Natural killer cell (primary cell): Measurements from ENCODE around the gene THAP3. TPM values are rescaled to one million over a fixed set of nuclear protein-coding genes. Genes with fewer than 3 reads are reported as not detected.

Experiments
- ATAC-seq, 3 donors: fragments of 150-1000 bp in 2 of 3; fragments of 200-7000 bp in 1 of 3; cut with Tn5 transposase; 1 replicate in 1 of 3; 2 replicates in 2 of 3; pipeline ENCODE4 v1.10.0; 2021; ENCODE audit warnings: mild to moderate bottlenecking in 2 of 3, moderate library complexity in 2 of 3
- DNase-seq, 2 donors: peaks; one replicate each; pipeline versions ENCODE4 v3.0.0 to v3.0.0-alpha.2; 2013 to 2021; ENCODE audit warnings: mixed read lengths in 1 of 2
- H3K27ac ChIP-seq: one replicate; pipeline ENCODE4 v1.5.1; 2013; ENCODE audit warnings: mild to moderate bottlenecking, low read length
- H3K27me3 ChIP-seq: one replicate; pipeline ENCODE4 v1.6.1; 2013; ENCODE audit warnings: low read length; ENCODE audit not compliant: control insufficient read depth, insufficient read depth
- H3K36me3 ChIP-seq: one replicate; pipeline ENCODE4 v1.6.1; 2013; ENCODE audit warnings: low read length; ENCODE audit not compliant: control insufficient read depth, insufficient read depth
- H3K4me1 ChIP-seq: one replicate; pipeline ENCODE4 v1.6.1; 2013; ENCODE audit warnings: low read length; ENCODE audit not compliant: control insufficient read depth, insufficient read depth
- H3K4me3 ChIP-seq: one replicate; pipeline ENCODE4 v1.5.1; 2013; ENCODE audit warnings: low read length
- H3K9me3 ChIP-seq: one replicate; pipeline ENCODE4 v1.6.1; 2013; ENCODE audit warnings: low read length; ENCODE audit not compliant: control insufficient read depth, insufficient read depth
- H3K27ac Mint-ChIP-seq, 2 donors: one replicate each; pipeline ENCODE4 v1.8.0; 2022; ENCODE audit warnings: mild to moderate bottlenecking in 2 of 2, mixed read lengths in 2 of 2, moderate library complexity in 1 of 2
- H3K27me3 Mint-ChIP-seq, 2 donors: one replicate each; pipeline ENCODE4 v1.8.0; 2022; ENCODE audit warnings: low read depth in 2 of 2, mixed read lengths in 2 of 2
- H3K36me3 Mint-ChIP-seq: one replicate; pipeline ENCODE4 v1.8.0; 2022; ENCODE audit warnings: mixed read lengths
- H3K4me1 Mint-ChIP-seq, 2 donors: one replicate each; pipeline ENCODE4 v1.8.0; 2022; ENCODE audit warnings: mixed read lengths in 2 of 2
- H3K4me3 Mint-ChIP-seq: one replicate; pipeline ENCODE4 v1.8.0; 2022; ENCODE audit warnings: mild to moderate bottlenecking, moderate library complexity, mixed read lengths
- H3K9me3 Mint-ChIP-seq, 2 donors: one replicate each; pipeline ENCODE4 v1.8.0; 2022; ENCODE audit warnings: mixed read lengths in 2 of 2
- WGBS: methylation state at CpG from one replicate; pipeline ENCODE4 v1.1.7; 2013; ENCODE audit warnings: missing lambda C conversion rate; ENCODE audit not compliant: insufficient coverage; 5-methylcytosine and 5-hydroxymethylcytosine counted together
- intact Hi-C: fragments of 100-400 bp; cut with micrococcal nuclease; formaldehyde crosslinking; loops from one replicate; pipeline ENCODE4 v1.14.2; 2022
- total RNA-seq, 4 donors: library from RNA; stranded (reverse); fragments of 120-200 nt in 1 of 4; gene quantifications; one replicate each; pipeline versions ENCODE4 v1.2.3 to v1.2.4, GENCODE V29; 2013 to 2022
- TF ChIP-seq, protein P1 (sequence below): fragments of 200-600 bp; IDR thresholded peaks from one replicate; pipeline ENCODE4 v1.8.0; 2022; ENCODE audit warnings: antibody characterized with exemption

Gene THAP3
- total RNA-seq, 3 donors from 2014 or later (not counting 1 experiment from before 2014, with no cell fraction given) = 11.7 to 23.4 (median 23.1) TPM

DNA sequence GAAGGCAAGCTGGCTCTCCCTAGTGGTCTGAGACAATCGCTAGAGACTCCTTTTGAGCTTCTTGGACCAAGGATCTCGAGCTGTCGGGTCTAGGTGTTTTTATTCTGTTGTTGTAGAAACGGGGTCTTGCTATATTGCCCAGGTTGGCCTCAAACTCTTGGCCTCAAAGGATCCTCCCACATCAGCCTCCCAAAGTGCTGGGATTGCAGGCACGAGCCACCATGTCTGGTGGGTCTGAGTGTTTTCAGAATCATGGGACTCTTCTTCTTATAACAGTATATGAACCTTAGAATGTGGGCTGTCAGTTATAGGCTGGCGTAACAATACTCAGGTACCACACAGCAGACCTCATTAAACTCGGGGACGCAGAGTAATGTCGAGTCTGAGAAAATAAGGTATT is 43.8 kb downstream of the THAP3 start:
- WGBS = 100% methylated on average over 7 of the region's 9 CpGs
- H3K4me1 Mint-ChIP-seq = peaks cover 5% of the 10 kb centered on the region in 2 donors
- H3K4me3 Mint-ChIP-seq = no peak overlapping the region
- H3K9me3 Mint-ChIP-seq = no peaks in the 10 kb centered on the region
- intact Hi-C loops = no loop called here
- no peak overlapping the region for H3K27ac Mint-ChIP-seq
- no peaks in the 10 kb centered on the region for H3K4me1 ChIP-seq
- no peaks in the 10 kb centered on the region for H3K27me3 ChIP-seq
- no peak overlapping the region for H3K27ac ChIP-seq
- ATAC-seq (no peak), DNase-seq (no peak)
- H3K4me3 ChIP-seq = no peak overlapping the region
- no peaks in the 10 kb centered on the region for H3K27me3 Mint-ChIP-seq
- no peaks in the 10 kb centered on the region for H3K9me3 ChIP-seq
- TF ChIP-seq, protein P1, sequence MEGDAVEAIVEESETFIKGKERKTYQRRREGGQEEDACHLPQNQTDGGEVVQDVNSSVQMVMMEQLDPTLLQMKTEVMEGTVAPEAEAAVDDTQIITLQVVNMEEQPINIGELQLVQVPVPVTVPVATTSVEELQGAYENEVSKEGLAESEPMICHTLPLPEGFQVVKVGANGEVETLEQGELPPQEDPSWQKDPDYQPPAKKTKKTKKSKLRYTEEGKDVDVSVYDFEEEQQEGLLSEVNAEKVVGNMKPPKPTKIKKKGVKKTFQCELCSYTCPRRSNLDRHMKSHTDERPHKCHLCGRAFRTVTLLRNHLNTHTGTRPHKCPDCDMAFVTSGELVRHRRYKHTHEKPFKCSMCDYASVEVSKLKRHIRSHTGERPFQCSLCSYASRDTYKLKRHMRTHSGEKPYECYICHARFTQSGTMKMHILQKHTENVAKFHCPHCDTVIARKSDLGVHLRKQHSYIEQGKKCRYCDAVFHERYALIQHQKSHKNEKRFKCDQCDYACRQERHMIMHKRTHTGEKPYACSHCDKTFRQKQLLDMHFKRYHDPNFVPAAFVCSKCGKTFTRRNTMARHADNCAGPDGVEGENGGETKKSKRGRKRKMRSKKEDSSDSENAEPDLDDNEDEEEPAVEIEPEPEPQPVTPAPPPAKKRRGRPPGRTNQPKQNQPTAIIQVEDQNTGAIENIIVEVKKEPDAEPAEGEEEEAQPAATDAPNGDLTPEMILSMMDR = no peak
- peaks cover 16% of the 10 kb centered on the region for H3K36me3 ChIP-seq
- H3K36me3 Mint-ChIP-seq = no peaks in the 10 kb centered on the region

DNA sequence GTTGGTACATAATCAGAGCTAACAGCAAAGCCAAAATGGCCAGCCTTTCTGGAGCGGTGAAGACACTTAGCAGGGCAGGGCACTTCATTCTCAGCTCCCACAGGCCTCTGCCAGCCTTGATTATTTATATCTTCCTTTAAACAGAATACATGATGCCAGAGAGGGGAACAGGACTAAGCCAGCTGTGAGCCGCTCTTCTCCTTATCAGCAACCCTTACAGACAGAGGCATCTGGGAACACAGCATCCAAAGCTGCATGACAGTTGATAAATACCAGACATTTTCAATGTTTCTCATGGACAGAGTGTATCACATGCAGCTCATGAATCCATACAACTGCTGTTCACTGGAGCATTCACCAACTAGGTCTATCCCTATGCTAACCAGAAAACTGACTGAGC is 47.9 kb downstream of the THAP3 start:
- no peak overlapping the region for H3K27ac ChIP-seq
- H3K4me3 Mint-ChIP-seq = no peak overlapping the region
- H3K27me3 Mint-ChIP-seq = no peaks in the 10 kb centered on the region
- no peak overlapping the region for H3K27ac Mint-ChIP-seq
- H3K9me3 ChIP-seq = no peaks in the 10 kb centered on the region
- TF ChIP-seq, protein P1 = no peak
- H3K9me3 Mint-ChIP-seq = no peaks in the 10 kb centered on the region
- no peak overlapping the region for H3K4me3 ChIP-seq
- peaks cover 11% of the 10 kb centered on the region for H3K36me3 ChIP-seq
- ATAC-seq = no peak
- H3K36me3 Mint-ChIP-seq = no peaks in the 10 kb centered on the region
- 100% methylated on average over 2 of the region's 2 CpGs for WGBS
- H3K4me1 ChIP-seq = no peaks in the 10 kb centered on the region
- intact Hi-C loops = no loop called here
- no peak for DNase-seq
- H3K4me1 Mint-ChIP-seq = peaks cover 3 to 5% of the 10 kb centered on the region in 2 donors
- H3K27me3 ChIP-seq = no peaks in the 10 kb centered on the region

DNA sequence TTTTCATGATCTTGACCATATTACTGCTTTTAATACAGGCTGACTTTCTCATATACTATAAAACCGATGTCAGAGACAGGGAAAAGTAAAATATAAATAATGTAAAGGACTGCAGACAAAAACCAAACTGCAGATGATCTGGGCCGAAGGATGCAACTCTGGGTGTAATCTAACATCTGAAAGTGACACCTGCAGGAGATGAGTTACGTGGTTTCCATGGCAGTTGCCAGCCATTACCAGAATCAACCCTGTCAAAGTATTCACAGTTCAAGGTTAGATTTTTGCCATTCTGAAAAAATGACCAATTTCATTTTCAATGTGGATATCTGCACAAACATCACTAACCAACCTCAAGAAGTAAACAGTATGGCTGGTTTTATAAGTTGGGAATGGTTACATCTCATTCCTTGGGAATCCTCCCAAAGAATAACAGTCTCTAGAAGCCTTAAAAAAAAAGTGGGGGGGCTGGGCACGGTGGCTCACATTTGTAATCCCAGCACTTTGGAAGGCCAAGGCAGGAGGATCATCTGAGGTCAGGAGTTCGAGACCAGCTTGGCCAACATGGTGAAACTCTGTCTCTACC is 49.2 kb downstream of the THAP3 start:
- no peak overlapping the region for H3K4me3 Mint-ChIP-seq
- TF ChIP-seq, protein P1 = no peak
- H3K27me3 Mint-ChIP-seq = no peaks in the 10 kb centered on the region
- intact Hi-C loops = no loop called here
- peaks cover 16% of the 10 kb centered on the region for H3K36me3 ChIP-seq
- H3K4me3 ChIP-seq = no peak overlapping the region
- H3K27me3 ChIP-seq = no peaks in the 10 kb centered on the region
- 86% methylated on average over 5 of the region's 5 CpGs for WGBS
- no peak for ATAC-seq
- no peaks in the 10 kb centered on the region for H3K9me3 Mint-ChIP-seq
- no peaks in the 10 kb centered on the region for H3K9me3 ChIP-seq
- H3K4me1 ChIP-seq = no peaks in the 10 kb centered on the region
- no peak for DNase-seq
- no peak overlapping the region for H3K27ac ChIP-seq
- no peaks in the 10 kb centered on the region for H3K36me3 Mint-ChIP-seq
- peaks cover 0 to 5% of the 10 kb centered on the region in 2 donors for H3K4me1 Mint-ChIP-seq
- H3K27ac Mint-ChIP-seq = no peak overlapping the region

DNA sequence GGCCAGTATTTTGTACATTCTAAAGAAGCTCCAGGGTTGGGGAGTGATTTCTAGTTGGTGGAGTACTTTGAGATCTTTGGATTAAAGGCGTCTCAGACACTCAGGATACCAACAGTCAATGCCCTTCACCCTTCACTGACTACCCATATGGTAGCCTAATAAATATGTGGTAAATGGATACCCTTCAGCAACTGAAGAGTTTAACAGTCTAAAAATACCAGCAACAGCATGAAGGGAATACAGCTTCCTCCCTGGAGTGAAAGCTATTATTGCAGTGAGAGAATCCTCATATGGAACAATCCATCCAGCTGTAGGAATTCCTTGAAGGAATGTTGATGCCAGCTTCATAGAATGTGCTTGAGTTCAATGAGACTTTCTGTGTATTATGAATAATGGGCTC is 50.1 kb downstream of the THAP3 start:
- DNase-seq (no peak), ATAC-seq (no peak)
- Mint-ChIP-seq H3K36me3 (peaks cover 8% of the 10 kb centered on the region), H3K4me1 (peaks cover 0 to 5% of the 10 kb centered on the region in 2 donors), H3K9me3 (no peaks in the 10 kb centered on the region), H3K4me3 (no peak overlapping the region), H3K27ac (no peak overlapping the region), H3K27me3 (no peaks in the 10 kb centered on the region)
- Histone ChIP-seq H3K9me3 (no peaks in the 10 kb centered on the region), H3K4me3 (no peak overlapping the region), H3K27ac (no peak overlapping the region), H3K4me1 (no peaks in the 10 kb centered on the region), H3K27me3 (no peaks in the 10 kb centered on the region), H3K36me3 (peaks cover 24% of the 10 kb centered on the region)
- TF ChIP-seq, protein P1 = no peak
- WGBS = no CpG with 5 or more reads among the region's 1 CpG
- intact Hi-C loops = no loop called here
